ENCODE data around the gene DNAJC17. TPM values are rescaled to one million over a fixed set of nuclear protein-coding genes. Genes with fewer than 3 reads are reported as not detected.
A peak's percentile ranks its signal among the peaks of the same experiment; 100 is the strongest.

DNAJC17 gene, protein sequence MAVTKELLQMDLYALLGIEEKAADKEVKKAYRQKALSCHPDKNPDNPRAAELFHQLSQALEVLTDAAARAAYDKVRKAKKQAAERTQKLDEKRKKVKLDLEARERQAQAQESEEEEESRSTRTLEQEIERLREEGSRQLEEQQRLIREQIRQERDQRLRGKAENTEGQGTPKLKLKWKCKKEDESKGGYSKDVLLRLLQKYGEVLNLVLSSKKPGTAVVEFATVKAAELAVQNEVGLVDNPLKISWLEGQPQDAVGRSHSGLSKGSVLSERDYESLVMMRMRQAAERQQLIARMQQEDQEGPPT
- total RNA-seq = 10 to 100 TPM; 20.3 to 52.5 (median 34.0) TPM

DNA sequence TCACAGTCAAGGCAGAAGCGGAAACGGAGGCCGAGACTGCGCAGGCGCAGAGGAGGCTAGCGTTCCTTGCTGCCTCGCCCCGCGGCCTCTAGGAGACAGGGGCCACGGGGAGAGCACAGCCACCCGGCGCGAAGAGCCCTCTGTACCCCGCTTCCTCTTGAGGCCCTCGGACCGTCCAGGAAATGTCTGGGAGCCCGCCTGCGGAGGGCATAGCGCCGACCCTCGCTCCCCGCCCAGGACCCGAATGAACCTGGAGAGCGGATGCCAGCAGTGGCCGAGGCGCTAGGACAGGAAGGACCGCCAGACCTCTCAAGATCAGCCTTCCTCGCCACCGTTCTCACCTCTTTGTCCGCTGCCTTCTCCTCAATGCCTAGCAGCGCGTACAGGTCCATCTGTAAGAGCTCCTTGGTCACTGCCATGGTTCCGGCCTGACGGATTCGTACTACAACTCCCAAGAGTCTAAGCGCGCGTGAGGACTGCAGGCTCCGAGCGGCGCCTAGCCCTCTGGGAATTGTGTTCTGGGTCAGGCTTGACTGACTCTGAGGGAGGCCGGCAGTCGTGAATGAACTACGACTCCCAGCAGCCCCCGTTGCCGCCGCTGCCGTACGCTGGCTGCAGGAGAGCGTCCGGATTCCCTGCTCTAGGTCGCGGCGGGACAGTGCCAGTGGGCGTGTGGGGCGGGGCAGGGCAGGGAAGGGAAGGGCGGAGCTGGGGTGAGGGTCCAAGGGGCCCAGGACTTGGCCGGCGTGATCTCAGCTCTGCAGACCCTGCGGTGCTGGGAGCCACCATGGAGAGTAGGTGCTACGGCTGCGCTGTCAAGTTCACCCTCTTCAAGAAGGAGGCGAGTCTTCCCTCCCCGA is at the start of gene DNAJC17, which contains the start of gene ZFYVE19:
DNAJC17 (minus strand) TSS at position 446 of the 860 bp plus-strand sequence; CDS start at position 419, 27 bp downstream.
ZFYVE19 (plus strand) TSS at position 62 of the 860 bp plus-strand sequence; CDS start at position 563, 501 bp downstream.
- Histone ChIP-seq H3K4me3 (peak within 1 kb of the TSS; percentile 83 to 96 (median 92)), H3K4me1 (replicated peaks in 1 of 2) (peaks cover 5 to 6% of the 10 kb centered on the region in 2 donors), H3K27ac (peak within 1 kb of the TSS; percentile 87 to 89)
- in situ Hi-C loops (cut with MboI; ENCODE audit: low pct_unique_long_range_greater_than_20kb in 2 of 9, low sequenced_read_pairs in 9 of 9, unreplicated experiment in 9 of 9) = no loop called here
- 0 to 10% (median 0%) methylated on average over 3 to 21 of the region's 64 CpGs; no CpG with 5 or more reads in 2 of the 10 experiments for WGBS, 10 experiments
- ATAC-seq (replicated peaks in 6 of 8) = peak; percentile 98 to 99 (median 98)

DNA sequence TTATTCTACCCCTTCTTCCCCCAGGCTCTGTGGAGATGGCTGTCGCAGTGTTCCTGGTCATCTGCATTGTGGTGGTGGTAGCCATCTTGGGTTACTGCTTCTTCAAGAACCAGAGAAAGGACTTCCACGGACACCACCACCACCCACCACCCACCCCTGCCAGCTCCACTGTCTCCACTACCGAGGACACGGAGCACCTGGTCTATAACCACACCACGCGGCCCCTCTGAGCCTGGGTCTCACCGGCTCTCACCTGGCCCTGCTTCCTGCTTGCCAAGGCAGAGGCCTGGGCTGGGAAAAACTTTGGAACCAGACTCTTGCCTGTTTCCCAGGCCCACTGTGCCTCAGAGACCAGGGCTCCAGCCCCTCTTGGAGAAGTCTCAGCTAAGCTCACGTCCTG is 49.5 kb upstream of the DNAJC17 start:
- Histone ChIP-seq H3K4me1 (replicated peaks in 1 of 2) (peaks cover 0 to 3% of the 10 kb centered on the region in 2 donors), H3K4me3 (no peak overlapping the region), H3K27ac (no peak overlapping the region)
- WGBS, 10 experiments = 0 to 100% (median 47%) methylated on average over 1 to 5 of the region's 8 CpGs; no CpG with 5 or more reads in 3 of the 10 experiments
- in situ Hi-C loops (cut with MboI; ENCODE audit: low pct_unique_long_range_greater_than_20kb in 2 of 9, low sequenced_read_pairs in 9 of 9, unreplicated experiment in 9 of 9) = no loop called here
- no peak for ATAC-seq (replicated peaks in 6 of 8)

DNA sequence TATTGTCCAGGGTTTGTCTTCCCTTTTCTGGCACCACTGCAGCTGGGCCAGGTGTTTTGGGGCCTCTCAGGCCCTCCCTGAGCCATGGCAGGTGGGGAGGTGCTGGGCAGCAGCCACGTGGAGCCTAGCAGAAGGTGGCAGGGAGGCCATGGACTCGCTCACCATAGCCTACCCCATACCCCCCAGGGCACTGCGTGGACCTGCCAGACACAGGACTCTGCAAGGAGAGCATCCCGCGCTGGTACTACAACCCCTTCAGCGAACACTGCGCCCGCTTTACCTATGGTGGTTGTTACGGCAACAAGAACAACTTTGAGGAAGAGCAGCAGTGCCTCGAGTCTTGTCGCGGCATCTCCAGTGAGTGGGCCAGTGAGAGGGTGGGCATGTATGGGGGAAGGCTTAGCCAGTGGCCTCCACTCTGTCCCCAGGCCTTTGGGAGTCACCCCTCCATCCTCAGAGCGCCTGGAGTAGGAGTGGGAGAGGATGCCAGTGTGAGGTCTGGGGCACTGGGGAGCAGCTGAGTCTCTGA is 48.5 kb upstream of the DNAJC17 start:
- WGBS, 10 experiments = 31 to 74% (median 49%) methylated on average over 1 to 10 of the region's 13 CpGs; no CpG with 5 or more reads in 4 of the 10 experiments
- no peak for ATAC-seq (replicated peaks in 6 of 8)
- Histone ChIP-seq H3K4me3 (no peak overlapping the region), H3K27ac (no peak overlapping the region), H3K4me1 (replicated peaks in 1 of 2) (peaks cover 0 to 3% of the 10 kb centered on the region in 2 donors)
- in situ Hi-C loops (cut with MboI; ENCODE audit: low pct_unique_long_range_greater_than_20kb in 2 of 9, low sequenced_read_pairs in 9 of 9, unreplicated experiment in 9 of 9) = no loop called here

DNA sequence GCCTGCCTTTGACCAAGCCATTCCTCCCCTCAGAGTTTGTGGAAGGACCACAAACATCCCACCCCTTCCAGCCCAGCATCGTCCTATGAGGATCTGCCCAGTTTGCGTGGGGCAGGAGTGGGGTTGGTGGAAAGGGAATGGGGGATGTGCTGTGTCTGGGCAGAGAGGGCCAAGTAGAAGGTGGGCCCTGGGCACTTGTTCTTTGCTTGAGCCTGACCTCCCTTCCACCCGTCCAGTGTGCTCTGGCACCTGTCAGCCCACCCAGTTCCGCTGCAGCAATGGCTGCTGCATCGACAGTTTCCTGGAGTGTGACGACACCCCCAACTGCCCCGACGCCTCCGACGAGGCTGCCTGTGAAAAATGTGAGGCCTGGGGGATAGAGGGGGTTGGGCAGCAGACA is 46.9 kb upstream of the DNAJC17 start:
- 43 to 65% (median 55%) methylated on average over 3 to 10 of the region's 10 CpGs; no CpG with 5 or more reads in 6 of the 10 experiments for WGBS, 10 experiments
- Histone ChIP-seq H3K27ac (no peak overlapping the region), H3K4me3 (no peak overlapping the region), H3K4me1 (replicated peaks in 1 of 2) (peaks cover 0 to 3% of the 10 kb centered on the region in 2 donors)
- in situ Hi-C loops (cut with MboI; ENCODE audit: low pct_unique_long_range_greater_than_20kb in 2 of 9, low sequenced_read_pairs in 9 of 9, unreplicated experiment in 9 of 9) = no loop called here
- no peak for ATAC-seq (replicated peaks in 6 of 8)

DNA sequence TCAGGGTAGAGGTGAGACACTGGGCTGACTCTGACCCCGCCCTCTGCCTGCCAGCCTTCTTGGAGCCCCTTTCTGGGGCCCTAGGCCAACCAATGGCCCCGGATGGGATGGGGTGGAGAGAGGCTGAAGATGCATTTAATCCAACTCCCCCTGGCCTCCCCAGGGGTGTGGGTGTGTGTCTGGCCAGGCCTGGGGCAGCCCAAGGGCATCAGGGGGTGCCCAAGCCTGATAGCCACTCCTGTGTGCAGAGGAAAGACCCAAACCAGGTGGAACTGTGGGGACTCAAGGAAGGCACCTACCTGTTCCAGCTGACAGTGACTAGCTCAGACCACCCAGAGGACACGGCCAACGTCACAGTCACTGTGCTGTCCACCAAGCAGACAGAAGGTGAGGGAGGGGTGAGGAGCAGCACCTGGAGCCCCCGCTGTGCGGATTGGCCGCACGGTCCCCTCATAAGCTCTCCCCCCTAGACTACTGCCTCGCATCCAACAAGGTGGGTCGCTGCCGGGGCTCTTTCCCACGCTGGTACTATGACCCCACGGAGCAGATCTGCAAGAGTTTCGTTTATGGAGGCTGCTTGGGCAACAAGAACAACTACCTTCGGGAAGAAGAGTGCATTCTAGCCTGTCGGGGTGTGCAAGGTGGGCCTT is 46.1 kb upstream of the DNAJC17 start:
- WGBS, 10 experiments = 80 to 90% methylated on average over 2 to 7 of the region's 16 CpGs; no CpG with 5 or more reads in 8 of the 10 experiments

DNA sequence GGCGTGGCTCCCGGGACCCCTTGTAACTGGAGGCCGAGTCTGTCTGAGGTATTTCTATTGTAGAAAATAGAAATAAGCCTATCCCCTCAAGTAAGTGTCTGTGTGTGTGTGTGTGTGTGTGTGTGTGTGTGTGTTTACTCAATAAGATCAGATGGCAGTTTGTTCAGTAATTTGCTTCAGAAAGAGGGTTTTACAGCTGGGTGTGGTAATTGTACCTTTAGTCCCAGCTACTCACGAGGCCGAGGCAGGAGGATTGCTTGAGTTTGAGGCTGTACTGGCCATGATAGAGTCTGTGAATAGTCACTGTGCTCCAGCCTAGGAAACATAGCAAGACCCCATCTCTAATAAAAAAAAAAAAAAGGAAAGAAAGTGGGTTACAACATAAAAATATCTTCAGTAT is 45.3 kb upstream of the DNAJC17 start:
- in situ Hi-C loops (cut with MboI; ENCODE audit: low pct_unique_long_range_greater_than_20kb in 2 of 9, low sequenced_read_pairs in 9 of 9, unreplicated experiment in 9 of 9) = no loop called here
- WGBS, 10 experiments = 53 to 89% (median 74%) methylated on average over 2 to 5 of the region's 5 CpGs; no CpG with 5 or more reads in 5 of the 10 experiments
- no peak for ATAC-seq (replicated peaks in 6 of 8)

More for the DNA sequence above, 46.1 kb upstream of the DNAJC17 start:
- no peak for ATAC-seq (replicated peaks in 6 of 8)
- no peak overlapping the region for H3K27ac ChIP-seq
- in situ Hi-C loops (cut with MboI; ENCODE audit: low pct_unique_long_range_greater_than_20kb in 2 of 9, low sequenced_read_pairs in 9 of 9, unreplicated experiment in 9 of 9) = no loop called here
- H3K4me1 ChIP-seq (replicated peaks in 1 of 2) = peaks cover 0 to 3% of the 10 kb centered on the region in 2 donors
- H3K4me3 ChIP-seq = no peak overlapping the region

DNA sequence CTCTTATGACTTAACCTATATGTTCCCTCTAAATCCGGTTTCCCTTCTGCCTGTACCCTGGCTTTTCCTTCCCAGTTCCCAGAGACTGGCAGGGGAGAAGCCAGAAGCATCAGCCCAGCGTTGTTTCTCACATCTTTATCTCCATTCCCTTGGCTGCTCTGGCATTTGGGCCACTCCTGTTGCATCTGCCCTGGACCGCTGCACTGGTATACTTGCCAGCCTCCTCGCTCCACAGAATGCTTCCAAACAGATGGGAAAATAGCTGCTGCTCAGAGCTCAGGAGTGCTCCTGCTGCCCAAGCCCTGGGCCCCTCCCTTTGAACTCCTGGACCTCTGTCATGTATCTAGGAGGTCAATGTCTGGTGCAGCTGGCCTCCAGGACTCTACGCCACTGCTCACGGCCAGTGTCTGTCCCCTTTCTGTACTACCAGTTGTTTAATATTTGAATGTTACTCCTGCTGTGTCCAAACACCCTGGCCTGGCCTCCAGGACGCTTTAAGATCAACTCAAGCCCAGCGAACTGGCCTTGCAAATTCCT is 43.4 kb upstream of the DNAJC17 start:
- in situ Hi-C loops (cut with MboI; ENCODE audit: low pct_unique_long_range_greater_than_20kb in 2 of 9, low sequenced_read_pairs in 9 of 9, unreplicated experiment in 9 of 9) = no loop called here
- H3K27ac ChIP-seq = no peak overlapping the region
- no peak for ATAC-seq (replicated peaks in 6 of 8)
- peaks cover 0 to 2% of the 10 kb centered on the region in 2 donors for H3K4me1 ChIP-seq (replicated peaks in 1 of 2)
- H3K4me3 ChIP-seq = no peak overlapping the region
- 59 to 100% (median 83%) methylated on average over 1 to 8 of the region's 8 CpGs; no CpG with 5 or more reads in 2 of the 10 experiments for WGBS, 10 experiments

More for the DNA sequence above, 45.3 kb upstream of the DNAJC17 start:
- Histone ChIP-seq H3K4me1 (replicated peaks in 1 of 2) (no peaks in the 10 kb centered on the region), H3K27ac (no peak overlapping the region), H3K4me3 (no peak overlapping the region)

DNA sequence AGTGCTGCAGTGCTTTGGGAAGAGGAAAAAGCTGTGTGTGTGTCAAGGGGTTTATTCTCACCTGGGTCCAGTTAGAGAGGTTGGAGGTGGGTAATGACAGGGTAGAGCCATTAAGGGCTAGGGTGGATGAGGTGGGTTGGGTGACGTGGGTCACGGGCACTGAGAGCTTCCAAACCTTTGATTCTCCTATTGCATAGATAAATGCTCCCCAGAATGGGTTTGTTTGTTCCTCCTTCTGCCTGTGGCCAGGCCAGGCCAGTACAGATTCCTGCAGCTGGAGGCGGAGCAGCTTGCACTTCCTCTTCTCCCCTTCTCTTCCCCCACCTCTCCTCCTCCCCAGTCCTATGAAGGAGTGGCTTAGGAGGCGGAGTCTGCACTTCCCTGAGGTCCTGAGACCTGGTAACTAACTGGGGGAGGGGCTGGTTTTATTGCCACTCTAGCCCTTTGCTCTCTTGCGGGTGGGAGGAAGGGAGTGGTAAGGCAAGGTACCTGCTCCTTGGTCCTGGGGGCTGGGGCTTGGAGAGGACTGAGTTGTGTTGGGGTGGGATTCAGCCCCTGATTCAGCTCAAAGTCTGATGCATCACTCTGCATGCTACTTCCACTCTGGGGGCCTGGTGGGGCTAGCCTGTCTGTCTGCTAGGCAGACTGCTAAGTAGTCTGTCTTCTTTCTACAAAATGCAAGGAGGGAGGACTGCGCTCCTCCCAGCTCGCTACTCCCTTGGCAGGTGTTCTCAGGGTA is 40.1 kb upstream of the DNAJC17 start:
- H3K4me3 ChIP-seq = no peak overlapping the region
- in situ Hi-C loops (cut with MboI; ENCODE audit: low pct_unique_long_range_greater_than_20kb in 2 of 9, low sequenced_read_pairs in 9 of 9, unreplicated experiment in 9 of 9) = no loop called here
- peaks cover 0 to 2% of the 10 kb centered on the region in 2 donors for H3K4me1 ChIP-seq (replicated peaks in 1 of 2)
- 0 to 83% (median 62%) methylated on average over 1 to 3 of the region's 7 CpGs; no CpG with 5 or more reads in 4 of the 10 experiments for WGBS, 10 experiments
- ATAC-seq (replicated peaks in 6 of 8) = peak; percentile 38 to 82 (median 69)
- no peak overlapping the region for H3K27ac ChIP-seq

DNA sequence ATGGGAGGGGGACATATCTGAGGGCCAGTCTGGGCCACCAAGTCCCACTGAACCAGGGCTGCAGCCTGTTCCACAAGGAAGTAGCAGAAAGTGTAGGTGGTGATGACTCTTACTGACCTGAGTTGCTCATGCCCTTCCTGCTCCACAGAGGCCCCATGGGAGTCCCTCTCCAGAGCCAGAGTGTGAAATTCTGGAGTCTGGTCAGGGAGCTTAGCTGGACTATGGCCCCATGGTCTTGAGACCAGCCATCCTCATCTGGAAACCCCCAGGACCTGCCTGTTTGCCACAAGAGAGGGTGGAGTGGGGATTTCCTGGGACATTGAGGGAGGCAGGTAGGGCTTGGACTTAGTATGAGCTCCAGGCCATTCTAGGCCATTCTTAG is 39.6 kb upstream of the DNAJC17 start:
- no peak for ATAC-seq (replicated peaks in 6 of 8)
- Histone ChIP-seq H3K4me1 (replicated peaks in 1 of 2) (peaks cover 0 to 2% of the 10 kb centered on the region in 2 donors), H3K4me3 (no peak overlapping the region), H3K27ac (no peak overlapping the region)
- in situ Hi-C loops (cut with MboI; ENCODE audit: low pct_unique_long_range_greater_than_20kb in 2 of 9, low sequenced_read_pairs in 9 of 9, unreplicated experiment in 9 of 9) = no loop called here

DNA sequence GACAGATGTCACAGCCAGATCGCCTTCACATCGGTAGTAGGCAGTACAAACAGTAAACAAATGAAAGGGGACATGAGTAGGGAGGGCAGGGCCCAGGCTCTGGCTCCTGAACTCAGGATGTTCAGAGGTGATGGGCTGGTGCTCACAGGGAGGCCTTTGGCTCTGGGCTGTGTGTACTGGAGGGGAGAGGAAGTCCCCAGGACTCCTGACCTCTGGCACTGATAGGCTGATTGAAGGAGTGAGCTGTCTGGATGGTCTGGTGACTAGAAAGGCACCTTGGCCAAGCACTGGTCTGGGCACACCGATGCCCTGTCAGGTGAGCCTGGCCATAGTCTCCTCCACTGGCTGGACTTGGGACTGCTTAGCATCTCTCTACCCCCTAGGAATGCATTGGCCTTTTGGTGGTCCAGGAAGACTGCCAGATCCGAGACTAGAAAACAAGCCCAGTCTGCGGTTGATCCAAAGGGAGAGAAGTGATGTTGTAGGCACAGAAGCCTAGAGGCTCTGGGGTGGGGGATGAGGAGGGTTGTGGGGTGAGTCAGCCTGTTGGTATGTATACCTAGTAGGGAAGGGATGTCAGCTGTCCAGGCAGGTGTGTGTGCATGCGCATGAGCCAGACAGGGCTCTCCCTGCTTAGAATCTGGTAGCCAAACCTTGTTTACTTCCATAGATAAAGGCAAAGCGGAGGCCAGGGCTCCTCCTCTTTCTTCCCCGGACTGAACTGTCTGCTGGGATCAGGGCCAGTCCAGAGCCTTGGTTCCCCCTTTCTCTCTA is 38.4 kb upstream of the DNAJC17 start:
- in situ Hi-C loops (cut with MboI; ENCODE audit: low pct_unique_long_range_greater_than_20kb in 2 of 9, low sequenced_read_pairs in 9 of 9, unreplicated experiment in 9 of 9) = no loop called here

DNA sequence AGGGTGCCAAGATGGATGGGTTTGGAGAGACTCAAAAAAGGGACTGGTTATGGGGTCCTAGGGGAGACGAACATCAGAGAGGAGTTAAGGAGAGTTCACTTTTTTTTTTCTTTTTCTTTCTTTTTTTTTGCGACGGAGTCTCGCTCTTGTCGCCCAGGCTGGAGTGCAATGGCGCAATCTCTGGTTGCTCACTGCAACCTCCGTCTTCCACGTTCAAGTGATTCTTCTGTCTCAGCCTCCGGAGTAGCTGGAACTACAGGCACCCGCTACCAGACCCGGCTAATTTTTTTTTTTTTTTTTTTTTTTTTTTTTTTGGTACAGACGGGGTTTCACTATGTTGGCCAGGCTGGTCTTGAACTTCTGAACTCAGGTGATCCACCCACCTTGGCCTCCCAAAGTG is 37.8 kb upstream of the DNAJC17 start:
- WGBS, 10 experiments = 39 to 93% (median 68%) methylated on average over 2 to 12 of the region's 12 CpGs; no CpG with 5 or more reads in 1 of the 10 experiments
- H3K4me3 ChIP-seq = no peak overlapping the region
- H3K4me1 ChIP-seq (replicated peaks in 1 of 2) = peaks cover 0 to 2% of the 10 kb centered on the region in 2 donors
- ATAC-seq (replicated peaks in 6 of 8) = no peak
- in situ Hi-C loops (cut with MboI; ENCODE audit: low pct_unique_long_range_greater_than_20kb in 2 of 9, low sequenced_read_pairs in 9 of 9, unreplicated experiment in 9 of 9) = no loop called here
- H3K27ac ChIP-seq = no peak overlapping the region

More for the DNA sequence above, 38.4 kb upstream of the DNAJC17 start:
- no peak overlapping the region for H3K27ac ChIP-seq
- no peak overlapping the region for H3K4me3 ChIP-seq
- 40 to 100% (median 73%) methylated on average over 1 to 5 of the region's 8 CpGs; no CpG with 5 or more reads in 2 of the 10 experiments for WGBS, 10 experiments
- H3K4me1 ChIP-seq (replicated peaks in 1 of 2) = peaks cover 0 to 2% of the 10 kb centered on the region in 2 donors
- peak in 1 of 8 experiments; percentile 26 for ATAC-seq (replicated peaks in 6 of 8)
